Upper lobe of right lung (tissue), 1 donor: Measurements from ENCODE around the gene NYAP2. TPM values are rescaled to one million over a fixed set of nuclear protein-coding genes. Genes with fewer than 3 reads are reported as not detected.

ENCODE experiments used
- ATAC-seq: fragments of 200-7000 bp; cut with Tn5 transposase; one replicate; pipeline ENCODE4 v1.9.1; 2020; ENCODE audit warnings: mild to moderate bottlenecking, moderate library complexity
- DNase-seq: peaks from one replicate; pipeline ENCODE4 v3.0.0-alpha.2; 2020
- H3K27ac ChIP-seq: fragments of 200-600 bp; one replicate; pipeline ENCODE4 v1.8.0; 2022
- H3K27me3 ChIP-seq: fragments of 200-600 bp; one replicate; pipeline ENCODE4 v1.8.0; 2022; ENCODE audit warnings: mild to moderate bottlenecking
- H3K36me3 ChIP-seq: fragments of 200-600 bp; one replicate; pipeline ENCODE4 v1.8.0; 2022
- H3K4me1 ChIP-seq: fragments of 200-600 bp; one replicate; pipeline ENCODE4 v1.8.0; 2022
- H3K4me3 ChIP-seq: fragments of 200-600 bp; one replicate; pipeline ENCODE4 v1.8.0; 2022; ENCODE audit warnings: mild to moderate bottlenecking
- H3K9me3 ChIP-seq: fragments of 200-600 bp; one replicate; pipeline ENCODE4 v1.8.0; 2022
- CTCF ChIP-seq: fragments of 200-600 bp; IDR thresholded peaks from one replicate; pipeline ENCODE4 v1.8.0; 2022; ENCODE audit warnings: antibody characterized with exemption
- intact Hi-C: fragments of 100-400 bp; cut with DNase I; formaldehyde crosslinking; loops from one replicate; pipeline ENCODE4 v1.11.0; 2022
- total RNA-seq: library from RNA; stranded (reverse); fragmentation: NEBNext Ultra II Directional; extraction: Animal tissue kit (Norgen Biotek cat#: 25700); gene quantifications from one replicate; pipeline ENCODE4 v1.2.1, GENCODE V29; 2021
- donor health status: DM: no; HTN: yes; CAD: no; lungs with severe emphysema.

The NYAP2 gene
- total RNA-seq, 1 donor from 2014 or later, result 0.93 TPM

GRCh38 chr2:225697936-225698335, 298.4 kb downstream of the NYAP2 start:
- intact Hi-C loops, result no loop called here
- H3K36me3 ChIP-seq, result no peaks in the 10 kb centered on the region
- no peak for ATAC-seq
- no peaks in the 10 kb centered on the region for H3K9me3 ChIP-seq
- no peak for TF ChIP-seq CTCF
- H3K27me3 ChIP-seq, result no peaks in the 10 kb centered on the region
- H3K27ac ChIP-seq, result no peak overlapping the region
- no peak for DNase-seq
- no peaks in the 10 kb centered on the region for H3K4me1 ChIP-seq
- no peak overlapping the region for H3K4me3 ChIP-seq
